Midbrain (tissue), 1 donor: ENCODE data around the gene MX2.
A peak's percentile ranks its signal among the peaks of the same experiment; 100 is the strongest.
"Not testable (repeated sequence)": the region's sequence is repeated elsewhere in the genome, so short reads cannot be mapped to it uniquely, and the experiment has no call there.

Experiments
- DNase-seq: peaks from one replicate; lab custom pipeline; 2025; lab: John Stamatoyannopoulos, UW

MX2 gene

DNA sequence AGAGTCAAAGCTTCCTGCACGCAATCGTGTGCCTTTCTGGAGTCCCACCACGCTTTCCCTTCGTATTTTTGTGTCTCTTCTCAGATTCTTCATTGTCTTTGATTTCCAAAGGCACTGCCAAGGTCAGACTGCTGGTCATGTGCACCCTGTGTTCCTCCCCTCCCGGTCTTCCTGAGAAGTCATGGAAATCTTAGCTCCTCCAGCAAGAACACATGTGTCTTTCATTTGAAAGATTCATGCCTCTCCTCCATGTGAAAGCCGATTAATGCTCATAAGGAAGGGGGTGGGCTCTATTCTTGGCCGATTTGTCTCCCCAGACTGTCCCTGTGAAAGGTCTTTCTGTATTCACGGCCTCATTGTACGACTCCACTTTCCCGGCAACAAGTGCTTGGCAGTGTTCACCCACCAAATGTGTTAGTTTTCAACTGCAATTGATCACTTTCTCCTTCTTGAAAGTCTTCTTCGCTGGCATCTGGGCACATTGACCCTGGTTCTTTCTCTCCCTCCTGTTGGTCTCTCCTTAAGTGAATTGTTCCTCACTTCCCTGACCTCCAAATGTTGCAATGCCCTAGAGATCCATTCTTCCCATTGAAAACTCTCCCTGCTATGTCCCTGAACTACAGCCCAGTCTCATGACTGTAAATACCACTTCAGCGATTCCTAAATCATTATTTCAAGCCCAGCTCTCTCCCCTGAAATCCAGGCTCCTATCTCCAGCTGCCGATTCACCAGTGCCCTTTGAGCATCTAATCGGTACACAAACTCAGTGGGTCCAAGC lies 25.4 kb downstream of the MX2 start:
- DNase-seq, result no peak

DNA sequence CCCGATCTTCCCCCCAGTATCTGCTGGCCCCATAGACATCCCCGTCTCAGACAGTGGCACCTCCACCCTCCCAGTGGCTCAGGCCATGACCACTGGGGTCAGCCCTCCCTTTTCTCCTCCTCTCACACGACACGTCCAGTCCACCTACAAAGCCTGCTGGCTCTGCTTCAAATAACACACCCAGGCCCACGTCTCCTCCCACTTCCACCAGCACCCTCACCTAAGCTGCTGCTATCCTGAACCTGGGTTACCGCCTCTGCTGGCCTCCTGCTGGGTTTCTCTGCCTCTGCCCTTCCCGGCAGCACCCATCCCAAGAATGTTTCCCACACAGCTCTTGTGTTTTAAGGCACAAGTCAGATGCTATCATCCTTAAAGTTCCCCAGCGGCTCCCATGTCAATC lies 26.0 kb downstream of the MX2 start:
- DNase-seq, result no peak

DNA sequence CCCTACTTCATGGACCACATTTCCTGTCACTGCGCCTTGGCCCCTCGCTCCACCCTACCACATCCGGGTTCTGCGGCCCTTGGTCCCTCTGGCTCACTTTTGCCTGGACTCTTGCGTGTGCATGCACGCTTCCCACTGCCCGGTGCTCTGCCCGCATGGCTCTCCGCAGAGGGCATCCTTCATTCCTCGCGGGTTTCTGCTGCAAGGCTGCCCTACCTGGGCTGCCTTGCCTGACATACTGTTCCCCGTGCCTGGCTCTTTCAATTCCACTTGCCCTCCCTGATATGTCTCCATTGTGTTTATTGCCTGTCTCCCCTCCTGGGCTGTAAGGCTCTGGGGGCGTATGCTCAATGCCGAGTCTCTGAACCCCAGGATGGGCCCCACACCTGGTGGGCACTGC lies 26.4 kb downstream of the MX2 start:
- DNase-seq, result no peak

DNA sequence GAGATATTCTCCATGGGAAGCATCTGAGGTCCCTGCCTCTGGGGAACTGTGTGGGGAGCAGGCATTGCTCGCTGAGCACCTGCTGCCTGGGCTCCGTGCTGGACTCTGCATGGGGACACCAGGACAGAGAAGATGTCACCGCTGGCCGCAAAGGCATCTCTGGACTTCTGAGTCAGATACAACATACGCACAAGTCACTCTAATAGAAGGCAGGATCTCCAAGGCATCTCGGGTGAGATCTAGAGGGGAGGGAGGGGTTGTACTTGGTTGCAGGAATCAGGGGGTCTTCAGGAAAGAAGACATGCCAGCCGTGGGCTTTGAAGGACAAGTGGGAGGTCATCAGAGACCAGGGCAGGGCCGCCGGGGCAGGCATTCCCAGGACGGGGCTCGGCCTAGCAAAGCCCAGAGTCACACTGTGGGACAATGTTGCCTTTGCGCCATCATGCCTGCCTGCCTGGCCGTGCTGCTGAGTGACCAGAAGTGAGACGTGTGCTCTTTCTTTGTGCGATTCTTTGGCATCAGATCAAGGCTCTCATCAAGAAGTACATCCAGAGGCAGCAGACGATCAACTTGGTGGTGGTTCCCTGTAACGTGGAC lies 28.3 kb downstream of the MX2 start:
- DNase-seq, result no peak

DNA sequence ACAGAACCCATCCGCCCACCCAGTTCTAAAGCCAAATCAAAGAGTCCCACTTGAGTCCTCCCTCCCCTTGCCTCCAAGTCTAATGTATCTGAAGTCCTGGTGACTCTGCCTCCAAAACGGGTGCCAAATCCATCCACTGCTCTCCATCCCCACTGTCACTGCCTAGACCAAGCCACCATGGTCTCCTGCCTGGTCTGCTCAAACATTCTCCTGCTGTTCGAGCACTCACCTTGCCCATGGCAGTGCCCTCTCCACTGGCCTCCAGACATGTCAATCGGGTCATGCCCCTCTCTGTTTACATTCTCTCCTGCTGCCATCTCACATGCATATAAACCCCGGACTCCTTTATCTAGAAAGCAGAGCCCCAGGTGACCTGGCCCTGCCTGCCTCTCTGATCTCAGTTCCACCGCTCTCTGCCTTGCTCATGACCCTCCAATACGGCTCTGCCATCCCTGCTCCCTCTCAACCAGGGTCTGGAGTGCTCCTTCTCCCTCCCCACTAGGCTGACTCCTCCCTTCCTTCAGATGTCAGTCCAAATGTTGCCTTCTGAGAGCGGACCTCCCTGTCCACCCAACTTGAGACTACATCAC lies 32.1 kb downstream of the MX2 start:
- DNase-seq, result no peak

DNA sequence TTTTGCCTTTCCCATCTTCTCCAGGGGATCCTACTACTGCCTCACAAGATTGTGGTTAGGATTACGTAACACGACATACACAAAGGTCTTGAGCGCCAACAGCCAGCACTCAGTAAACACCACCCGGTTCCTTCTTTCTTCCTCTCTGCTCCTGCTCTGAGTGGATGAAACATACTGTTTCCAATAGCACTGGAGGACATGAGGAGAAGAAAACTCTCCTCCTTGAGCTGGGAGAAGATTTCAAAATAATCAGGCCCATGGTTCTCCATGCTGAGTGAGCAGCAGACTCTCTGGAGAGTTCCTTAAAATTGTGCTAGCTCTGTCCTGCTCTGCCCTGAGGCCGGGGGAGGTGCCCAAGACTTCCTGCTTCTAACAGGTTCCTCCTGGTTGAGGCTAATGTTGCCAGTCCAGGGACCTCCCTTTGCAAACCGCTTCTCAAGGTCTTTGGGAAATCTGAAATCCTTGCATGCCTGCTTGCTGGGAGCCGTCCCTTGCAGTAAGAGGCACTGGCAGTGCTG lies 34.8 kb downstream of the MX2 start:
- peak; percentile 20 for DNase-seq

DNA sequence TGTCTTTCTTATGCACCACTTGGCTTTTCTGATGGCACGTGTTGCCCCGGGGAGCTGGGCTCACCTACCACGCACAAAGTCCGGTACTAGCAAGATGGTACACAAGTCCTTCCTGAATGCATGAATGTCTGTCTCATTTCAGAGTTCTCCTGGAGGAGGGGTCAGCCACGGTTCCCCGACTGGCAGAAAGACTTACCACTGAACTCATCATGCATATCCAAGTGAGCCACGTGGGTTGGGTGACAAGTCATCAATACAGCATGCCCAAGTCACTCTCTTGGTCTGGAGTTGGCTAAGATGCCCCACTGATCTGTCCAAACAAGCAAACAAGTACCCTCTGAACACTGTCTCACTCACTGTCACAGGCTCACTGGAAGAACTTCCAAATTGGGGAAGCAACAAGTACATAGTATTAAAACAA lies 35.7 kb downstream of the MX2 start:
- no peak for DNase-seq

DNA sequence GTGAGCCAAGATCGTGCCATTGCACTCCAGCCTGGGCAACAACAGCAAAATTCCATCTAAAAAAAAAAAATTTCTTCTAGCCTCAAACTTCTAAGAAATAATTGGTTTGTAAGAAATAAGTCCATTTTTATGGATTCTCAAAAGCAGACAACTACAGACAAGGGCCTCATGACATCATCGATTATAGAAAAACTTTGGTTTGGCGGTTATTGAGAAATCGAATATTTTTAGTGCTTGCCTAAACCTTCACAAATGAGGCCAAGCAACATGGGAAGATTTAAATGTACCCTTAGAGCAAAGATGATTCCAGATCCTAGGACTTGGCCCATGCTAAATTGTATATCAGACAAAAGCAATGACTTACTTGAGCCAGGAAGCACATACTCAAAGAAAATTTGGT lies 36.4 kb downstream of the MX2 start:
- no peak for DNase-seq

DNA sequence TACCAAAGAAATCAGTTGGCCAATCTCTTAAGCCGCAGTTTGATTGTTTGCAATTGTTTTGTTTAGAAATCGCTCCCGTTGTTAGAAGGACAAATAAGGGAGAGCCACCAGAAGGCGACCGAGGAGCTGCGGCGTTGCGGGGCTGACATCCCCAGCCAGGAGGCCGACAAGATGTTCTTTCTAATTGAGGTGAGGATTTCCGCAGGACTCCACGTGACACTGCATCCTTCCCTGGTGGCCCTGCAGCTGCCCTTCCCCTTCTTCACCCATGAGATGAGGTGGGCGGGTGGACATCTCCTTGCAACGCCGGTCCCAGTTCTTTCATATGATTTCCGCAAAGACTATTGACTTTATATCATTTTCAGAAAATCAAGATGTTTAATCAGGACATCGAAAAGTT lies 37.0 kb downstream of the MX2 start:
- no peak for DNase-seq

DNA sequence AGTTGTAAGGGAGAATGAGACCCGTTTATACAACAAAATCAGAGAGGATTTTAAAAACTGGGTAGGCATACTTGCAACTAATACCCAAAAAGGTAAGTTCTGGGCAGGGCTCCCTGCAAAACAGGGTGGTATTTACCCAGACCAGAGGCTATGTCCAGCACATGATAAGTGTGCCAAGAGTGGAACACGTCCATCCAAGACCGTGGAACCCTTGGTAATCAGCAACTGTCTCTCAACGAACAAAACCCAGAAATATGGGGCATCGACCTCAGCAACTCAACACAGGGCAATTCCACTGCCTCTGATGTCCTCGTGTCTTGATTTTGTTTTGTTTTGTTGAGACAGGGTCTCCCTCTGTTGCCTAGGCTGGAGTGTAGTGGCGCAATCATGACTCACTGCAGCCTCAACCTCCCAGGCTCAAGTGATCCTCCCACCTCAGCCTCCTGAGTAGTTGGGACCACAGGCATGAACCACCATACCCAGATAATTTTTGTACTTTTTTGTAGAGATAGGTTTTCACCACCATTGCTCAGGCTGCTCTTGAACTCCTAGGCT lies 37.5 kb downstream of the MX2 start:
- no peak for DNase-seq

DNA sequence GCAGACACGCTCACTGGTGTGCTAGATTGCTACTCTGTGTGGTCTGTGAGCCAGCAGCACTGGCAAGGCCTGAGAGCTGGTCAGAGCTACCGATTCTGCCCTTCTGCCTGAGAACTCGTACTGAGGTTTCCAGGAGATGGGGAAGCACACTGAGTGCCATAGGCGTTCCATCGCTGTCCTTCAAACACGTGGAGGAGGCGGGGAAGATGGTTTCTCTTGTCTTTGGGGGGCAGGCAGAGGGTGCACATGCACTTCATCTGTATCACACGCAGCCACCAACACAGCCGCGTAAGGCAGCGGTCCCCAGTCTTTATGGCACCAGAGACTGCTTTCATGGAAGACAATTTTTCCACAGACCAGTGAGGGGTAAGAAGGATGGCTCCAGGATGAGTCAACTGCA lies 40.4 kb downstream of the MX2 start:
- no peak for DNase-seq

DNA sequence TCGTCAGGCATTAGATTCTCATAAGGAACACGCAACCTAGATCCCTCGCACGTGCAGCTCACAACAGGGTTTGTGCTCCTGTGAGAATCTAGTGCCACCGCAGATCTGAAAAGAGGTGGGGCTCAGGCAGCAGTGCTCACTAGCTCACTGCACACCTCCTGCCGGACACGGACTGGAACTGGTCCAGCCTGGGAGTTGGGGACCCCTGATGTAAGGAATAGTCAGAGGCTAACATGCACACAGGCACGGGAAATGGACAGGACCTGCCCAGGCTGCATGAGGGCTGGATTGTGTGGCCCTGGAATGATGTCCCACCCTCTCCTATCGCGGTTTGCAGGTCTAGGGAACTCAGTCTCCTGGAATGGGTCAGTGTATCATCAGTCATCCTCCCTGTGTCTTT lies 41.0 kb downstream of the MX2 start:
- no peak for DNase-seq

DNA sequence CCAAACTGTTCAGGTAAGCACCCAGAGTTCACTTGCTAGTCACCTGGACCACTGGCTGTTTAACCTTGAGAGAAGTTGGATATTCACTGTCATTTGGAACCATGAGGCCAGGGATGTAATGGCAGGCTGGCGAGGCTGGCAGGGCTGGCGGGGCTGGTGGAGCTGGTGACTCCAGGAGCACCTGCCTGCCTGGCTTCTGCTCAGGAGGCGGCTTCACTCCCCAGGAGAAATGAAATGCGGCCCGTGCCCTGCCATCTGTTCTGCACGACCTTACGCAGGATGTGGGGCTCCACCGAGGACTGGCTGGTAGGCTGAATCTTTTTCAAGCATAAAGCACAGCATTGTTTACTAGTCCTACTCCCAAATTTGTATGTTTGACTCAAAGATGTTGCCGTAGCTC lies 41.5 kb downstream of the MX2 start:
- DNase-seq, result no peak

DNA sequence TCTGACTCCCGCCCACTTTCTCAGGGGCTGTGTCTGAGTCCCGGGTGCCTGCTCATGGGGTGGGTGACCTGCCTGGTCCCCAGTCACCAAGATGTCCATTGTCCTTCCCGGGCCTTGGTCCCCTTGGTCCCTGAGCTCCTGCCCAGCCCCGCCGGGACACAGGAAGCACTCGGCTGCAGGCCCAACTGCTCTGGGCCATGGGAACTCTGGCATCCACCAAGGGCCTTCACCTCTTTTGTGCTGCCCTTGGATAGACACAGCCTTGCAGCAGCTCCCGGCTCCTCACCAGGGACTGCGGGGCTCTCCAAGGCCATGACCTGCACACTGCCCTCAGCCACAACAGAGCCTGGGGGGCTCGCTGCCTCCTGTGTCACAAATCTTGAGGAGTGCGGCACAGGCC lies 42.1 kb downstream of the MX2 start:
- no peak for DNase-seq

DNA sequence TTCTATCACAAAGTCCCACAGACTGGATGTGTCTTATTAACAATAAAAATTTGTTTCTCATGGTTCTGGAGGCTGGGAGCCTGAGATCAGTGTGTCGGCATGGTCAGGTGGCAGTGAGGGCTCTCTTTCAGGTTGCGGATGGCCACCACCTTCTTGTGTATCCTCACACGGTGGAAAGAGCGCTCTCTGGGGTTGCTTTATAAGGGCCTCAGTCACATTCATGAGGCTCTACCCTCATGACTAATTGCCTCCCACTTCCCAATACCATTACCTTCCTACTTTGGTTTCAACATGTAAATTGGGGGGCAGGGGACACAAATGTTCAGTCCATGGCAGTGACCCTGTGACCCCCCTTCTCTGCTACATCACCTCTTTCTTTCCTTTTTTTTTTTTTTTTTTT lies 43.5 kb downstream of the MX2 start:
- no peak for DNase-seq

DNA sequence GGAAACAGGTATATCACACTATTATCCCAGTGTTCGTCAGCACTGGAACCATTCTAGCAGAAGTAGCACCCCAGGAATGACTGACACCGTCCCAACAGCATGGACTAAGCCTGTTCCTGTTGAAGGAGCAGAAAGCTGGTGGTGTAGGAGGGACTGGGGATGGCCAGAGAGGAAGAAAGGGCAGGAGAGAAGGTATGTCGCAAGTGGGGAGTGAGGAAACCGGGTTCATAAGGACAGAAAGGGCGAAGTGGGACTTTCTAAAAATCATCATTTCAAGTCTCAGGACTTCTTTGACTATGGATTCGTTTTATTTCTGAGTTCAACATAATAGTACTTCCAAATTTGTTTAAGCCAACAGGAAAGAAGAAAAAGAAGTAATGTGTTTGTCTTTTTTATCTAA lies 44.5 kb downstream of the MX2 start:
- no peak for DNase-seq

DNA sequence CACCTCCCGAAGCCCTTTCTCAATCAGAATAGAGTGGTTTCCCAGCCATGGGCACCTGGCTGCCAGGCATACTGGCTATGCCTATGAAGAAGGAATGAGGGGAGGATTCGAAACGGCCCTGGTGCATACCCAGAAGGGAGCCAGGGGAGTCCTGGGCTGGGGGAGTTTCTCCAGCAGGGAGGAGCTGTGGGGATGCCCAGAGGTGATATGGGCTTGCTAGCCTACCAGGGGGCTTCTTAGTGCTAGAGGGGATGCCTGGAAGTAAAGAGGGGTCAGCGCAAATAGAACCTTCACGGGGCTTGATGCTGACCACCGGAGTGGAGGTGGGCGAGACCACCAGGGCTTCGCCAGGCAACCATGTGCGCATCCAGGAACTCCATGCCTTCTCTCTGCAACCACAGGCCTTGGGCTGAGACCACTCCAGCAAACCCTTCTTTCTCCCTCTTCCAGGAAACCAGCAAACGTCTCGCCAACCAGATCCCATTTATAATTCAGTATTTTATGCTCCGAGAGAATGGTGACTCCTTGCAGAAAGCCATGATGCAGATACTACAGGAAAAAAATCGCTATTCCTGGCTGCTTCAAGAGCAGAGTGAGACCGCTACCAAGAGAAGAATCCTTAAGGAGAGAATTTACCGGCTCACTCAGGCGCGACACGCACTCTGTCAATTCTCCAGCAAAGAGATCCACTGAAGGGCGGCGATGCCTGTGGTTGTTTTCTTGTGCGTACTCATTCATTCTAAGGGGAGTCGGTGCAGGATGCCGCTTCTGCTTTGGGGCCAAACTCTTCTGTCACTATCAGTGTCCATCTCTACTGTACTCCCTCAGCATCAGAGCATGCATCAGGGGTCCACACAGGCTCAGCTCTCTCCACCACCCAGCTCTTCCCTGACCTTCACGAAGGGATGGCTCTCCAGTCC lies 46.0 kb downstream of the MX2 start:
- DNase-seq, result no peak

DNA sequence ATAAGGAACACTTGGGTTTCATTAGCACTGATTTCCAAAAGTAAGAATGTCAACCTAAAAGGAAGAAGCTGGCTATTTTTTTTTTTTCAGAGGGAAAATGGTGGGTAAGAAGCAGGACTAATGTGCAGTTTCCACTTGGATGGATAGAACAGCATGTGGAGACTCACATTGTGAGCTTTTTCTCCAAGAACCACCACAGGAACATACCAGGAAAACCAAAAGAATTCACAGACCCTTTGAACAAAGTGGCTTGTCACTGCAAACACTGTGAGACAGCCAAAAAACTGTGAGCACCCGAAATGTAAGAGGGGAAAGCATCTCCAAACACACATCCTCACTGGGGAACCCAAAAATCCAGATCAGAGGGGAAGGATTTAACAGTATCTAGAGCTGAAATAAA lies 48.5 kb downstream of the MX2 start:
- no peak for DNase-seq

DNA sequence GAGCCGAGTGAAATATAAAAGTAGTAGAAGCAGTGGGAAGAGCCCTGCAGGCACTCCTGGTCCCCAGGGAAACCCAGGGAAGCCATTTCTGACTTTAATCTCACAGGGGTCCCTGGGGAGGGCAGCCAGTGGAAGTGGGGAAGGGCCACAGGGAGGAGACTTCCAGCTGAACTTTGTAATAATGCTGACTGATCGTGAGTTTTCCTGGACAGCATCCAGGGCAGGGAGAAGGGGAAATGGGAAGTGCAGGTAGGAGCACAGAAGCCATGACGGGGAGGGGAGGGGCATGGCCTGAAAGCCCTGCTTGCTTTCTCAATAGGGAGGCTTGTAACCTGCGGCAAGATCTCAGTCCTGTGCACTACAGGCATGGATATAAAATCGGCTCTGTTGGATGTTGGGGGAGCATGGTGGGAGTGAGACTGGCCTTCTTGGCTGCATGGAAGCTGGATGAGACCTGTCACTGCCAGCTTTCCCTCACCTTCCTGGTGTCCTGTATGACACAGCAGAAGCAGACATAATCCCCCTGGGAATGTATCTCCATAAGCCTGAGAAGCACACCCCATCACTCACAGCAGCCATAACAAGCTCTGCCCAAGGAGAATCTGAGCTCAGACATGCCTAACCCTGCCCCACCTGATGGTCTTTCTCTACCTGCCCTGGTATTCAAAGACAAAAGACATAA lies 49.1 kb downstream of the MX2 start:
- DNase-seq, result no peak

DNA sequence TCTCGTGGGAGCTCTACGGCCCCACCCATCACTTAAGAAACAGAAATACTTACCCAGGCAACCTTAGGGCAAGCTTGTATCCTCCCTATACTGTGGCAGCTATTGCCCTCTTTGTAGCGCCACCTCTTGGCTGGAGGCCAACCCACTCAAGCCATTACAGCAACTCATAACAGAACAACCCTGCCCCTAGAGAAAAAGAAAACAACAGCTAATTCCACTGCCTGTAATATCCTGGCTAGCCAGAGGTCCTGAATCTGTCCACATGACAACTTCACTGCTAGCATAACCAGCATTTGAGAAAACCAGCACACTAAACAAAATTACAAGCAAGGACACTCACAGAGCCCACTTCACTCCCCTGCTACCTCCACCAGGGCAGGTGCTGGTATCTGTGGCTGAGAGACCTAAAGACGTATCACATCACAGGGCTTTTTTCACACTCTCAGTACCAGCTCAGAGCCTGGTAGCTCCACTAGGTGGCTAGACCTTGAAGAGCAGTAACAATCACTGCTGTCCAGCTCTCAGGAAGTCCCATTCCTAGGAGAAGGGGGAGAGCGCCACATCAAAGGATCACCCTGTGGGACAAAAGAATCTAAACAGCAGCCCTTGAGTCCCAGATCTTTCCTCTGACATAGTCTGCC lies 49.7 kb downstream of the MX2 start:
- DNase-seq, result no peak

DNA sequence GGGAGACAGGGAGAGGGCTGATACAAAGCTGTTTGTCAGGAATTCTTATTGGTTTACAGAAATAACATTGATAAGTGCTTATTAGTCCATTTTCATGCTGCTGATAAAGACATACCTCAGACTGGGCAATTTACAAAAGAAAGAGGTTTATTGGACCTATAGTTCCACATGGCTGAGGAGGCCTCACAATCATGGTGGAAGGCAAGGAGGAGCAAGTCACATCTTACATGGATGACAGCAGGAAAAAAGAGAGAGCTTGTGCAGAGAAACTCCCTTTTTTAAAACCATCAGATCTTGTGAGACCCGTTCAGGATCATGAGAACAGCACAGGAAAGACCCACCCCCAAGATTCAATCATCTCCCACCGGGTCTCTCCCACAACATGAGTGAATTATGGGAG lies 55.7 kb downstream of the MX2 start:
- DNase-seq, result not testable (repeated sequence)
